Measurements from ENCODE around the gene SRMS.

SRMS gene

DNA sequence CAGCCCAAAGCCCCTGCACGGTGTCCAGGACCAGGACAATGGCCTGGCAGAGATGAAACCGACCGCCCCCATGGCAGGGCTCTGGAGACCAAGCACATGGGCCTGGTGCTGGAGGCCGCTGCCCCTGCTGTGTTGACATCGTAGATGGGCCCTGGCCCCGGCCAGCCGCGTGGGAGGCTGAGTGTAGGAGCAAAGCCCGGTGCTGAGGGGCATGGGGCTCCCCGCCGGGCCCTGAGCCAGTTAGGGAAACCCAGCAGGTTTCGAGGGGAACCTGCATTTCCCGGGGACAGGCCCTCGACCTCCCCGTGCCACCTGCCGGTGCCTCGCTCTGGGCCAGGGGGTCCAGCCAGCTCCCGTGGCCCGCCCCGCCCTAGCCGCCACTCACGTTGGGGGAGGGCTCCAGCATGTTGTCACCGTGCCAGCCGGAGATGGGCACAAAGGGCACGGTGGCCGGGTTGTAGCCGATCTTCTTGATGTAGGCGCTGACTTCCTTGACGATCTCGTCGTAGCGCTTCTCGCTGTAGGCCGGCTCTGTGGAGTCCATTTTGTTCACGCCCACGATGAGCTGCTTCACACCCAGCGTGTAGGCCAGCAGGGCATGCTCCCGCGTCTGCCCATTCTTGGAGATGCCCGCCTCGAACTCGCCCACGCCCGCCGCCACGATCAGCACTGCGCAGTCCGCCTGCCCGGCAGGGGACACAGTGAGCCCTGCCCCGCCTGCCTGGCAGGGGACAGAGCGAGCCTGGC is 53.0 kb downstream of the SRMS start:
- TF ChIP-seq, protein P1, sequence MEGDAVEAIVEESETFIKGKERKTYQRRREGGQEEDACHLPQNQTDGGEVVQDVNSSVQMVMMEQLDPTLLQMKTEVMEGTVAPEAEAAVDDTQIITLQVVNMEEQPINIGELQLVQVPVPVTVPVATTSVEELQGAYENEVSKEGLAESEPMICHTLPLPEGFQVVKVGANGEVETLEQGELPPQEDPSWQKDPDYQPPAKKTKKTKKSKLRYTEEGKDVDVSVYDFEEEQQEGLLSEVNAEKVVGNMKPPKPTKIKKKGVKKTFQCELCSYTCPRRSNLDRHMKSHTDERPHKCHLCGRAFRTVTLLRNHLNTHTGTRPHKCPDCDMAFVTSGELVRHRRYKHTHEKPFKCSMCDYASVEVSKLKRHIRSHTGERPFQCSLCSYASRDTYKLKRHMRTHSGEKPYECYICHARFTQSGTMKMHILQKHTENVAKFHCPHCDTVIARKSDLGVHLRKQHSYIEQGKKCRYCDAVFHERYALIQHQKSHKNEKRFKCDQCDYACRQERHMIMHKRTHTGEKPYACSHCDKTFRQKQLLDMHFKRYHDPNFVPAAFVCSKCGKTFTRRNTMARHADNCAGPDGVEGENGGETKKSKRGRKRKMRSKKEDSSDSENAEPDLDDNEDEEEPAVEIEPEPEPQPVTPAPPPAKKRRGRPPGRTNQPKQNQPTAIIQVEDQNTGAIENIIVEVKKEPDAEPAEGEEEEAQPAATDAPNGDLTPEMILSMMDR (IDR thresholded peaks at IDR 0.05; ENCODE audit: insufficient read depth, missing control alignments): no peak
- FAIRE-seq (no peak), DNase-seq (ENCODE audit: insufficient read length, low spot score) (no peak)

DNA sequence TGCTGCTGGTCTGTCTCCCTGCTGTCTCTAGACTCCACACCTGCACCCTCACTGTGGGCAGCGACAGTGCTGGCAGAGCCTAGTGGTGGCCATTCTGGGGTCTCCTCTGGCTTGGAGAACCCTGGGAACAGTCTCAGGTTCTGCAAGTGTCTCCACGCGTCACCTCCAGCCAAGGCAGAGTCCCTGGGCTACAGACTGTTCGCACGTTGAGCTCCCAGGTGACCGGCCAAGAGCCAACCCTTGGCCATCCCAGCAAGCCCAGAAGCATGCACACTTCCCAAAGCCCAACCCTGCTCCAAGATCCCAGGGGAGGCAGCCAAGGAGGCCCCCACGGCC is 53.5 kb downstream of the SRMS start:
- FAIRE-seq: no peak
- no peak for DNase-seq (ENCODE audit: insufficient read length, low spot score)
- TF ChIP-seq, protein P1 (IDR thresholded peaks at IDR 0.05; ENCODE audit: insufficient read depth, missing control alignments): no peak

DNA sequence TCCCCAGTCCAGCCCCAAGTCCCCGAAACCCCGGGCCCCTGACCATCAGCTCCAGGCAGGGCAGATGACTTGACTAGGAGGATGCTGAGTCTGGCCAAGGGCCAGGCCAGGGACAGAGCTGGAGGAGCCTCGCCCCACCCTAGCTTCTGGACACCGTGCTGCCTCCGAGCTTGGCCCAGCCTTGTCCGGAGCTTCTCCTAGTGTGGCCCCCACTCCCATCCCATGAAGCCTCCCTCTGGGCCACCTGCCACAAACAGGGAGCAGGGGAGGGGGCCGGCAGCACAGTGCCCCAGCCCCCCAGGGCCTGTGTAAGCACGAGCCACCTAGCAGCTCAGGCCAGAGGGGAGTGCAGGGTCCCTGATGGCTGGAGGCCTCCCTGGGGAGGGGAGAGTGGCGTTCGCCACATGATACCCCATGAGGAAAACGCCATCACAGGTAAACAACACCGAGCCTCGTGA is 54.0 kb downstream of the SRMS start:
- FAIRE-seq (no peak), DNase-seq (ENCODE audit: insufficient read length, low spot score) (no peak)
- TF ChIP-seq, protein P1 (IDR thresholded peaks at IDR 0.05; ENCODE audit: insufficient read depth, missing control alignments): no peak

DNA sequence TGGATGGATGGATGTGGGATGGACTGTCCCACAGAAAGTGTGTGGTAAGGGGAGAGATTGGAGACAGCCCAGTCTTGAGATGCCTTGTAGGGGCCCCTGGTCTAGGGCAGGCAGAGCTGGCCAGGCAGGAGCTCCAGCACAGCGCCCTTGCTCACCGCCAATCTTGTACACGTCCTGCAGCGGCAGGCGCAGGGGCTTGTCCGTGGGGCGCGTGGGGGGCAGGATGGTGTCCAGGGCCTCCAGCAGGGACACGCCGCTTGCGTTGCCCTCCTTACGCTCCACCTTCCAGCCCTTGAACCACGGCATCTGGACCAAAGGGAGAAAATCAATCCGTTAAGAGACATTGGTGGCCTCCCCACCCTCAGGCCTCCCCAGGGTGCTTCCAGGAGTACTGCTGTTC is 54.6 kb downstream of the SRMS start:
- FAIRE-seq: no peak
- TF ChIP-seq, protein P1 (IDR thresholded peaks at IDR 0.05; ENCODE audit: insufficient read depth, missing control alignments): no peak
- no peak for DNase-seq (ENCODE audit: insufficient read length, low spot score)

DNA sequence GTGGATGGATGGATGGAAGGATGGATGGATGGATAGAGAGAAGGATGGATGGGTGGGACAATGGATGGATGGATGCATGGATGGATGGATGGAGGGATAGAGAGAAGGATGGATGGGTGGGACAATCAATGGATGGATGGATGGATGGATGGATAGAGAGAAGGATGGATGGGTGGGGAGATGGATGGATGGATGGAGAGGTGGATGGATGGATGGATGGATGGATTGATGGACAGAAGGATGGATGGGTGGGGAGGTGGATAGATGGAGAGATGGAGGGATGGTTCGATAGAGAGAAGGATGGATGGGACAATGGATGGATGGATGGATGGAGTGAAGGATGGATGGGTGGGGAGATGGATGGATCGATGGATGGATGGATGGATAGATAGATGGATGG is 55.0 kb downstream of the SRMS start:
- TF ChIP-seq, protein P1 (IDR thresholded peaks at IDR 0.05; ENCODE audit: insufficient read depth, missing control alignments): no peak
- DNase-seq (ENCODE audit: insufficient read length, low spot score): no peak
- FAIRE-seq: no peak

DNA sequence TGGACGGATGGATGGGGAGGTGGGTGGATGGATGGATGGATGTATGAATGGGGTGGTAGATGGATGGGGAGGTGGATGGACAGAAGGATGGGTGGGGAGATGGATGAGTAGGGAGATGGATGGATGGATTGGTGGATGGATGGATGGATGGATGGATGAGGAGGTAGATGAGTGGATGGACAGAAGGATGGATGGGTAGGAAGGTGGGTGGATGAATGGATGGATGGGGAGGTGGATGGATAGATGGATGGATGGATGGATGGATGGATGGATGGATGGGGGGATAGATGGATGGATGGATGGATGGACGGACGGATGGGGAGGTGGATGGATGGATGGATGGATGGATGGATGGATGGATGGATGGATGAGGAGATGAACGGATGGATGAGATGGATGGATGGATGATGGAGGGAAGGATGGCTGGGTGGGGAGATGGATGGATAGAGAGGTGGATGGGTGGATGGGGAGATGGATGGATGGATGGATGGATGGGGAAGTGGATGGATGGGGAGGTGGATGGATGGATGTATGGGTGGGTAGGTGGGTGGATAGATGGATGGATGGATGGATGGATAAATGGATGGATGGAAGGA is 55.8 kb downstream of the SRMS start:
- DNase-seq (ENCODE audit: insufficient read length, low spot score) (no peak), FAIRE-seq (no peak)
- TF ChIP-seq, protein P1 (IDR thresholded peaks at IDR 0.05; ENCODE audit: insufficient read depth, missing control alignments): no peak

DNA sequence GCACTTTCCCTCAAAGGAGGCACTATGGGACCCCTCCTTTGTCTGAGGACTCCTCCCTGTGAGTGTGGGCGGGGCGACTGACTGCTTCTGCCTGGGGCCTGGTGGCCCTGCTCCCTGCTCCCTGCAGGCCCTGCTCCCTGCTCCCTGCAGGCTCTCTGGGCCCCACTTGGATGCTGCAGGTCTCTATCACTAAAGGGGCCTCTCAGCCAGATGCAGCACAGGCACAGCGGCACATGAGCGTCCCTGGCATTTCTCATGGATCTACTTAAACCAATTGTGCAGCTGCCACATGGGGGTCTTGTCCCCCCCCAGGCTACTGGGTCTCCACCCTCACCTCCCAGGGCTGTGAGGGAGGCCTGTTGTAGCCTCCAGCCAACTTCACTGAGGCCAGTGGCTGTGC is 56.5 kb downstream of the SRMS start:
- FAIRE-seq (no peak), DNase-seq (ENCODE audit: insufficient read length, low spot score) (no peak)
- TF ChIP-seq, protein P1 (IDR thresholded peaks at IDR 0.05; ENCODE audit: insufficient read depth, missing control alignments): no peak

Data from D721Med (cell line).